ENCODE results near the gene COBLL1.

DNA sequence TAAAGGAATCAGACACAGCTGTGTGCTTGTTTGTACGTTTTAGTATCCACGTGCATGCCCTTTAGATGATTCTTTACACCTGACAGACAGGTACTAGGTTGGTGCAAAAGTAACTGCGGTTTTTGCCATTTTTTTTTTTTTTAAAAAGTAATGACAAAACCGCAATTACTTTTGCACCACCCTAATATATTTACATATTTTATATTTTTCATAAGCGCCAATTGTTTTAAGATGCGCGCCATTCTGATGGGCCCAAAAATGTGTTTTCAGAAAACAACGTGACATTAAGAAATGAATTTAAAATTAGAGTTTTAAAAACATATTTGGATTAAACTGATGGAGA is 972 bp upstream of the COBLL1 start:
- TF ChIP-seq, protein P1, sequence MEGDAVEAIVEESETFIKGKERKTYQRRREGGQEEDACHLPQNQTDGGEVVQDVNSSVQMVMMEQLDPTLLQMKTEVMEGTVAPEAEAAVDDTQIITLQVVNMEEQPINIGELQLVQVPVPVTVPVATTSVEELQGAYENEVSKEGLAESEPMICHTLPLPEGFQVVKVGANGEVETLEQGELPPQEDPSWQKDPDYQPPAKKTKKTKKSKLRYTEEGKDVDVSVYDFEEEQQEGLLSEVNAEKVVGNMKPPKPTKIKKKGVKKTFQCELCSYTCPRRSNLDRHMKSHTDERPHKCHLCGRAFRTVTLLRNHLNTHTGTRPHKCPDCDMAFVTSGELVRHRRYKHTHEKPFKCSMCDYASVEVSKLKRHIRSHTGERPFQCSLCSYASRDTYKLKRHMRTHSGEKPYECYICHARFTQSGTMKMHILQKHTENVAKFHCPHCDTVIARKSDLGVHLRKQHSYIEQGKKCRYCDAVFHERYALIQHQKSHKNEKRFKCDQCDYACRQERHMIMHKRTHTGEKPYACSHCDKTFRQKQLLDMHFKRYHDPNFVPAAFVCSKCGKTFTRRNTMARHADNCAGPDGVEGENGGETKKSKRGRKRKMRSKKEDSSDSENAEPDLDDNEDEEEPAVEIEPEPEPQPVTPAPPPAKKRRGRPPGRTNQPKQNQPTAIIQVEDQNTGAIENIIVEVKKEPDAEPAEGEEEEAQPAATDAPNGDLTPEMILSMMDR (IDR thresholded peaks at IDR 0.05) = no peak
- no peak for TF ChIP-seq POLR2A (IDR thresholded peaks at IDR 0.05)
- no peak for TF ChIP-seq POLR2AphosphoS5 (IDR thresholded peaks at IDR 0.05)
